A172 (cell line): ENCODE results near the gene HSPA4L. TPM values are rescaled to one million over a fixed set of nuclear protein-coding genes. Genes with fewer than 3 reads are reported as not detected.

ENCODE experiments used
- DNase-seq: peaks from one replicate; pipeline ENCODE4 v3.0.0-alpha.2; 2015; ENCODE audit warnings: low spot score
- total RNA-seq: library from RNA; depleted of rRNA; stranded (reverse); fragments of >200 nt; shearing (Covaris generic); gene quantifications from 2 replicates; pipeline ENCODE4 v1.2.3, GENCODE V29; 2014; rRNA removed

Gene HSPA4L
- total RNA-seq, 1 experiment from 2014 or later: 13.1 TPM

DNA sequence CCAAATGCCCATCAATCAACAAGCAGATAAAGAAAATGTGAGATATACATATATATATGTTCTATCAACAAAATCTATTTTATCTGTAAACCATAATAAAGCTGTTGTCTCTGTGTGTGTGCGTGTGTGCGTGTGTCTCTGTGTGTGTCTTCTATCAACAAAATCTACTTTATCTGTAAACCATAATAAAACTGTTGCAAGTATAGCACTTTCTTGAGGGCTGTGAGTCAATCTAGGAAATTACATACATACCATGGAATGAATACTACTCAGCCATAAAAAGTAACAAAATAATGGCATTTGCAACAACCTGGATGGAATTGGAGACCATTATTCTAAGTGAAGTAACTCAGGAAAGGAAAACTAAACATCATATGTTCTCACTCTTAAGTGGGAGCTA is 86.1 kb downstream of the HSPA4L start:
- DNase-seq: no peak

DNA sequence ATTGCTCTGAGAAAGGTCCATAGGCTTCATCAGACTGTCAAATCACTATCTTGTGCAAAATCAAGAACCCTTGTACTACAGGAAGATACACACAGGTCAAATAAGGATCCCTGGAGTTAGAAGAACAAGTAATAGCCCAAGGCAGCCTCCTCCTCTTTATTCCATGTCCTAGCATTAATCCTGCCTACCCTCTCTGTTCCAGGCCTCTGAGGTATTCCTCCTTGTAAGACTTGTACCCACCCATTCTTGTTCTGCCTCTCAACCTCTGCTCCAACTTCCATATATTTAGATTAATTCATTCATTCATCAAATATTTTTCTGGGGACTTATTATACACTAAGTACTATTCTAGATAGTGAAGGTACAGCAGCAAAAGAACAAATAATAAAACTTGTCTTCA is 88.2 kb downstream of the HSPA4L start:
- DNase-seq: no peak

DNA sequence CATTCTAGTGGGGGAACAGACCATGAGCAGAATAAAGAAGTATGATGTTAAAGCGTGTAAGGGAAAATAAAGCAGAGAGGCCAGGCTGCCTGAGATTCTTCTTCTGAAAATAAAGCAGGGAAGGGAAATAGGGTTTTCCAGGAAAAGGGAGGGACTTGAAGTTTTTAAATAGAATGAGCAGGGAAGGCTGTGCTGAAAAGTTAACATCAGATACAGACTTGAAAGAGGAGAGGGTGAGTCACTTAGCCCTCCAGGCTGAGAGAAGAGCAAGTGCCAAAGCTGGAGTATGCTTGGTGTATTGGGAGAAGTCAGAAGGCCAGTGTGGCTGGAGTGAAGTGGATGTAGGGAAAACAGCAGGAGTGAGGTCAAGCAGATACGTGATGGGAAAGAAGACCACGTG is 88.6 kb downstream of the HSPA4L start:
- DNase-seq: peak; percentile 65

GRCh38 chr4:127875791-127876190 is 93.7 kb downstream of the HSPA4L start:
- no peak for DNase-seq

- DNase-seq: peak; percentile 93
Measured at GRCh38 chr4:127880763-127881562, 98.8 kb downstream of the HSPA4L start, which contains the start of gene PLK4. PLK4 (plus strand) TSS chr4:127880893; CDS start chr4:127881135, 242 bp downstream.

DNA sequence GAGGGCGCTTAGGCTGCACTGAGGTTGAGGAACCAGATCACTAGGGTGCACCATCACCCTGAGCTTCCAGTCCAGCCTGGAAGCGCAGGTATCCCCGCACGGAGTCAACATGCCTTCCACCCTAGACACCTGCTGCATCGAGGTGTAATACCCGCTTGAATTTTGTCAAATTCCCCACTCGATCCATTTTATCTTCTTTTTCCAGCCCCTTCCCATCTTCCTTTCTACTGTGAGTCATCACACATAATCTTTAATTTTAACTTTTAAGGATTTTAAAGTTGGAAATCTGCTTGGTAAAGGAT is 99.4 kb downstream of the HSPA4L start:
- DNase-seq: no peak

DNA sequence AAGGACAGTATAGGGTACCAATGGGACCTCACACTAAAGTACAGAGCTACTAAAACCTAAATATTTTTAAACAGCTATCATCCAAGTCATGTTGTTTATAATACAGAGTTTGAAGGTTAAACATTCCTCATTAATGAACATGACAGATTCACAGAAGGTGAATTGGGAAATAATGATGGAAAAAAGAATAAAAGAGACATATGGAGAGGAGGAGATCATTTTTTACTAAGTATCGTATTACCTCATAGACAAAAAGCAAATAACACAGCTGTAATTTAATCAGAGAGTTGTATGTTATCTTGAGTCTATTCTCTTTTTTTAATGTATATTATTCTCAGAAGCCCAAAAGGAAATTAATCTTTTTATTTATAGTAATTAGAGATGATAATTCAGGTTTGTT is 106.4 kb downstream of the HSPA4L start:
- DNase-seq: no peak

DNA sequence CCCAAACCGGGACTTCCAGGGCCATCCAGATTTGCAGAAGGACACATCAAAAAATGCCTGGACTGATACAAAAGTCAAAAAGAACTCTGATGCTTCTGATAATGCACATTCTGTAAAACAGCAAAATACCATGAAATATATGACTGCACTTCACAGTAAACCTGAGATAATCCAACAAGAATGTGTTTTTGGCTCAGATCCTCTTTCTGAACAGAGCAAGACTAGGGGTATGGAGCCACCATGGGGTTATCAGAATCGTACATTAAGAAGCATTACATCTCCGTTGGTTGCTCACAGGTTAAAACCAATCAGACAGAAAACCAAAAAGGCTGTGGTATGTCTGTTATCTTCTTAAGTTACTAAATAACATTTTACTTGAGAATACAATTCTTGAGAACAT is 107.8 kb downstream of the HSPA4L start:
- DNase-seq: no peak

Other genes starting within 250 kb of the HSPA4L start
- 2.9 and 3.3 TPM in 2 replicates for gene INTU, start 149.4 kb upstream of the HSPA4L start, total RNA-seq
- not detected in 2 replicates for gene SLC25A31, start 51.9 kb upstream of the HSPA4L start, total RNA-seq
- 20.0 and 46.9 TPM in 2 replicates for gene PLK4, start 98.6 kb downstream of the HSPA4L start, total RNA-seq
- gene MFSD8, start 182.9 kb downstream of the HSPA4L start, total RNA-seq: 18.6 and 35.8 TPM in 2 replicates
- gene ABHD18, start 183.1 kb downstream of the HSPA4L start, total RNA-seq: 4.2 and 5.7 TPM in 2 replicates